Tibial nerve (tissue), 4 donors: ENCODE measurements around the gene MPHOSPH10. TPM values are rescaled to one million over a fixed set of nuclear protein-coding genes. Genes with fewer than 3 reads are reported as not detected.
"Not testable (repeated sequence)": the region's sequence is repeated elsewhere in the genome, so short reads cannot be mapped to it uniquely, and the experiment has no call there.

Experiments used
- DNase-seq, 2 donors: peaks; one replicate each; pipeline ENCODE4 v3.0.0-alpha.2; 2019; ENCODE audit warnings: low spot score in 2 of 2
- H3K27ac ChIP-seq, 4 donors: fragments of 200-600 bp; sonication (generic) in 3 of 4; one replicate each; pipeline ENCODE4 v1.5.1; 2017 to 2019; ENCODE audit warnings: mild to moderate bottlenecking in 1 of 4
- H3K27me3 ChIP-seq, 2 donors: fragments of 200-600 bp; sonication (generic) in 1 of 2; one replicate each; pipeline versions ENCODE4 v1.5.1 to v1.6.0; 2017 to 2019
- H3K36me3 ChIP-seq, 3 donors: fragments of 200-600 bp; sonication (generic); one replicate each; pipeline ENCODE4 v1.5.1; 2018 to 2019
- H3K4me1 ChIP-seq, 4 donors: fragments of 200-600 bp; sonication (generic) in 3 of 4; one replicate each; pipeline ENCODE4 v1.5.1; 2017 to 2019
- H3K4me3 ChIP-seq, 4 donors: fragments of 200-600 bp; sonication (generic) in 3 of 4; one replicate each; pipeline ENCODE4 v1.5.1; 2017 to 2019; ENCODE audit warnings: mild to moderate bottlenecking in 1 of 4, moderate library complexity in 1 of 4
- H3K9me3 ChIP-seq, 4 donors: fragments of 200-600 bp; sonication (generic) in 3 of 4; one replicate each; pipeline ENCODE4 v1.5.1; 2017 to 2019
- EP300 ChIP-seq, 2 donors: sonication (generic); formaldehyde crosslinking; IDR thresholded peaks; one replicate each; pipeline ENCODE4 v1.6.1; 2017; ENCODE audit warnings: antibody characterized with exemption in 2 of 2, mild to moderate bottlenecking in 1 of 2
- POLR2A ChIP-seq, 2 donors: fragments of 450-650 bp; IDR thresholded peaks; one replicate each; pipeline ENCODE4 v1.6.1; 2017; ENCODE audit warnings: antibody characterized with exemption in 2 of 2, mild to moderate bottlenecking in 2 of 2, moderate library complexity in 2 of 2
- WGBS, 2 donors: methylation state at CpG; one replicate each; pipeline ENCODE4 v1.1.5; 2018; 5-methylcytosine and 5-hydroxymethylcytosine counted together
- total RNA-seq, 4 donors: library from RNA; depleted of rRNA; stranded (reverse); fragments of >200 nt; gene quantifications; one replicate each; pipeline ENCODE4 v1.1.0, GENCODE V29; 2016
- TF ChIP-seq, protein P1 (sequence below), 5 experiments: fragments of 200-600 bp in 3 of 5; fragments of 450-650 bp in 2 of 5; sonication (generic) in 3 of 5; IDR thresholded peaks; one replicate each; pipeline ENCODE4 v1.5.1; 2016 to 2019; ENCODE audit warnings: antibody characterized with exemption in 5 of 5, mild to moderate bottlenecking in 3 of 5, moderate library complexity in 2 of 5

Gene MPHOSPH10, protein sequence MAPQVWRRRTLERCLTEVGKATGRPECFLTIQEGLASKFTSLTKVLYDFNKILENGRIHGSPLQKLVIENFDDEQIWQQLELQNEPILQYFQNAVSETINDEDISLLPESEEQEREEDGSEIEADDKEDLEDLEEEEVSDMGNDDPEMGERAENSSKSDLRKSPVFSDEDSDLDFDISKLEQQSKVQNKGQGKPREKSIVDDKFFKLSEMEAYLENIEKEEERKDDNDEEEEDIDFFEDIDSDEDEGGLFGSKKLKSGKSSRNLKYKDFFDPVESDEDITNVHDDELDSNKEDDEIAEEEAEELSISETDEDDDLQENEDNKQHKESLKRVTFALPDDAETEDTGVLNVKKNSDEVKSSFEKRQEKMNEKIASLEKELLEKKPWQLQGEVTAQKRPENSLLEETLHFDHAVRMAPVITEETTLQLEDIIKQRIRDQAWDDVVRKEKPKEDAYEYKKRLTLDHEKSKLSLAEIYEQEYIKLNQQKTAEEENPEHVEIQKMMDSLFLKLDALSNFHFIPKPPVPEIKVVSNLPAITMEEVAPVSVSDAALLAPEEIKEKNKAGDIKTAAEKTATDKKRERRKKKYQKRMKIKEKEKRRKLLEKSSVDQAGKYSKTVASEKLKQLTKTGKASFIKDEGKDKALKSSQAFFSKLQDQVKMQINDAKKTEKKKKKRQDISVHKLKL
- 10 to 100 TPM; 15.3 to 30.8 (median 16.6) TPM for total RNA-seq

GRCh38 chr2:71130152-71130904, at the start of gene MPHOSPH10, which contains the start of gene MCEE:
Gene MPHOSPH10, plus strand, starts transcription at chr2:71130634. Its CDS starts 32 bp downstream, at chr2:71130666.
Gene MCEE, minus strand, starts transcription at chr2:71130229. Its CDS starts 10 bp downstream, at chr2:71130219.
- H3K4me3 ChIP-seq, result peak within 1 kb of the TSS; percentile 68 to 99 (median 83)
- no peaks in the 10 kb centered on the region for H3K27me3 ChIP-seq
- H3K27ac ChIP-seq, result peak within 1 kb of the TSS; percentile 90 to 96 (median 94)
- no peaks in the 10 kb centered on the region for H3K9me3 ChIP-seq
- TF ChIP-seq POLR2A (IDR thresholded peaks at IDR 0.05) (peak; percentile 22 to 57), EP300 (IDR thresholded peaks at IDR 0.05) (peak; percentile 56 to 83)
- TF ChIP-seq, protein P1, sequence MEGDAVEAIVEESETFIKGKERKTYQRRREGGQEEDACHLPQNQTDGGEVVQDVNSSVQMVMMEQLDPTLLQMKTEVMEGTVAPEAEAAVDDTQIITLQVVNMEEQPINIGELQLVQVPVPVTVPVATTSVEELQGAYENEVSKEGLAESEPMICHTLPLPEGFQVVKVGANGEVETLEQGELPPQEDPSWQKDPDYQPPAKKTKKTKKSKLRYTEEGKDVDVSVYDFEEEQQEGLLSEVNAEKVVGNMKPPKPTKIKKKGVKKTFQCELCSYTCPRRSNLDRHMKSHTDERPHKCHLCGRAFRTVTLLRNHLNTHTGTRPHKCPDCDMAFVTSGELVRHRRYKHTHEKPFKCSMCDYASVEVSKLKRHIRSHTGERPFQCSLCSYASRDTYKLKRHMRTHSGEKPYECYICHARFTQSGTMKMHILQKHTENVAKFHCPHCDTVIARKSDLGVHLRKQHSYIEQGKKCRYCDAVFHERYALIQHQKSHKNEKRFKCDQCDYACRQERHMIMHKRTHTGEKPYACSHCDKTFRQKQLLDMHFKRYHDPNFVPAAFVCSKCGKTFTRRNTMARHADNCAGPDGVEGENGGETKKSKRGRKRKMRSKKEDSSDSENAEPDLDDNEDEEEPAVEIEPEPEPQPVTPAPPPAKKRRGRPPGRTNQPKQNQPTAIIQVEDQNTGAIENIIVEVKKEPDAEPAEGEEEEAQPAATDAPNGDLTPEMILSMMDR (IDR thresholded peaks at IDR 0.05), result peak in 1 of 5 experiments; percentile 32
- peaks cover 0 to 22% (median 0%) of the 10 kb centered on the region in 3 donors for H3K36me3 ChIP-seq
- peaks cover 0 to 53% (median 14%) of the 10 kb centered on the region in 4 donors for H3K4me1 ChIP-seq
- WGBS, 2 donors, result 0 to 1% methylated on average over 41 to 65 of the region's 67 CpGs
- peak; percentile 81 to 84 for DNase-seq

DNA sequence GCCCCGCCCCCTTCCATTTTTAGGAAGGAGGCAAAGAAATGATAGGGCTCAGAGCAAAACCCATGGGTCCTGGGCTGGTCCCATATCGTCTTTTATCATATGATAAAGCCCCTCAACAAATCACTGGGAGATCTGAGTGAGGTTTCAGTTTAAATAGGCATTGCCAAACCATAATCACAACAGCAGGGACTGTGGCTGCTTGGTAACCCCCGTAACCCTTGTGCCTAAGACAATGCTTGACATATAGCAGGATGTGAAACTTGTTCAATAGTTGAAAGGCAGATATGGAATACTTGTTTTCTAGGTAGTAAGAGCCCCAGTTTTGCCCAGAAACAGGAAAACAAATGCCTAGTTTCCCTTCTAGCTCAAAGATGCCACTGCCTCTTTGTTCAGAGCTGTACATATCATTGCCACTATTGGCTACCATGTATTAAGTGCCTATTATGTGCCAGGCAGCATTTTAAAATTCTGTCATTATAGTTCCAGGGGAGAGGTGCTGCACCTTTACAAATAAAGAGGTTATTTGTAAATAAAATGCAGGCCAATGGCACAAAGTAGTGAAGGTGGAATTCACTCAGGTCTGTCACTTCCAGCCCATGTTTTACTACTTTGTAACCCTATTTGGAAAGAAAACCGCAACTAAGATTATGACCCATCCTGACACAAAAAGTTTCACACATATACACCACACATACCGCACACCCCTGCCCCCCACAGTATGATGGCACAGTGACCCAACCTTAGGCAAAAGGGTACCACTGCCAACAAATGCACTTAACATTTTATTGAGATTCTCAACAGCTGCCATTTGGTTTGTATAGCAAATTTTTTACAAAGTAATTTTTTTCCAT, 47.8 kb upstream of the MPHOSPH10 start:
- TF ChIP-seq, protein P1 (IDR thresholded peaks at IDR 0.05), result no peak
- no peak for TF ChIP-seq EP300 (IDR thresholded peaks at IDR 0.05)
- TF ChIP-seq POLR2A (IDR thresholded peaks at IDR 0.05), result no peak
- peaks cover 0 to 23% (median under 1%) of the 10 kb centered on the region in 3 donors for H3K36me3 ChIP-seq
- WGBS, 2 donors, result 76 to 84% methylated on average over 5 of the region's 5 CpGs

DNA sequence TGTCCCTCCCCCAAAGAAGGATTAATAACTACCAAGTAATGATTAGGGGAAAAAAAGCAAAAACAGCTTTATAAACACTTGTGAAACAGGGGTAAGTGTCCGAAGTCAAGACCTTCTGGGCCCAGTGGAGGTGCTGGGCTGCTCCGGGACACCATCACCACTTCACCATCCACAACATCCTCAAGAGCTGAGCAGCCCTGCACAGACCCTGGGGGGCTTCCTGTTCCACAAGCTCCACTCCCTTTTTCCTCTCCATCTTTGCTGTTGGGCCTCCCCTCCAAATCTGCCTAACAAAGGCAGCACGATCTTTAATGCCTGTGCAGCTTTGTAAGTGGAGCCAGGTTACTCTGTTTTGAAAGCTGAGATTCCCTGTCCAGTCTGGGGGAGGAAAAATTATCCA, 47.1 kb upstream of the MPHOSPH10 start:
- not testable (repeated sequence) for H3K4me1 ChIP-seq, DNase-seq, H3K4me3 ChIP-seq, H3K9me3 ChIP-seq, H3K27me3 ChIP-seq, H3K27ac ChIP-seq
- peaks cover 0 to 16% (median 0%) of the 10 kb centered on the region in 3 donors for H3K36me3 ChIP-seq
- WGBS, 2 donors, result no CpG with 5 or more reads among the region's 3 CpGs

More for the DNA sequence above, 47.8 kb upstream of the MPHOSPH10 start:
- H3K4me3 ChIP-seq, result no peak overlapping the region
- peaks cover 0 to 3% (median 0%) of the 10 kb centered on the region in 4 donors for H3K4me1 ChIP-seq
- DNase-seq, result no peak
- no peaks in the 10 kb centered on the region for H3K9me3 ChIP-seq
- H3K27me3 ChIP-seq, result no peaks in the 10 kb centered on the region
- peak overlapping the region in 1 of 4 donors; percentile 36 for H3K27ac ChIP-seq

DNA sequence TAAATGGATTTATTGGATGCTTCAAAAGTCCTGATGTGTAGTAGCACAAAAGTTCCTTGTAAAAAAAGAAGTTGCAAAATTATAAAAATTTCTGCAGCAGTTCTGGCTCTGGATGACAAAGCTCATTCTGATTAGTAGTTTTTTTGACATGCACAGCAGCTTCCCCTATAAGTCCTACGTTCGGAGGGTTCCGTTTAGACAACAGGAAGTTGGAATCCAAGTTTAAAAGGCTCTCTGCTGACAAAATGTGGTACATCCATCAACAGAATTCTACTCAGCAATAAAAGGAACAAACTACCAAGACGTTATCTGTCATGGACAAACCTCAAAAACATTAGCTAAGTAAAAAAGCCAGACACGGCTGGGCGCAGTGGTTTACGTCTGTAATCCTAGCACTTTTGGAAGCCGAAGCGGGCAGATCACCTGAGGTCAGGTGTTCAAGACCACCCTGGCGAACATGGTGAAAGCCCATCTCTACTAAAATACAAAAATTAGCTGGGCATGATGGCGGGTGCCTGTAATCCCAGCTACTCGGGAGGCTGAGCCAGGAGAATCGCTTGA, 46.6 kb upstream of the MPHOSPH10 start:
- 56 to 58% methylated on average over 11 to 13 of the region's 13 CpGs for WGBS, 2 donors

DNA sequence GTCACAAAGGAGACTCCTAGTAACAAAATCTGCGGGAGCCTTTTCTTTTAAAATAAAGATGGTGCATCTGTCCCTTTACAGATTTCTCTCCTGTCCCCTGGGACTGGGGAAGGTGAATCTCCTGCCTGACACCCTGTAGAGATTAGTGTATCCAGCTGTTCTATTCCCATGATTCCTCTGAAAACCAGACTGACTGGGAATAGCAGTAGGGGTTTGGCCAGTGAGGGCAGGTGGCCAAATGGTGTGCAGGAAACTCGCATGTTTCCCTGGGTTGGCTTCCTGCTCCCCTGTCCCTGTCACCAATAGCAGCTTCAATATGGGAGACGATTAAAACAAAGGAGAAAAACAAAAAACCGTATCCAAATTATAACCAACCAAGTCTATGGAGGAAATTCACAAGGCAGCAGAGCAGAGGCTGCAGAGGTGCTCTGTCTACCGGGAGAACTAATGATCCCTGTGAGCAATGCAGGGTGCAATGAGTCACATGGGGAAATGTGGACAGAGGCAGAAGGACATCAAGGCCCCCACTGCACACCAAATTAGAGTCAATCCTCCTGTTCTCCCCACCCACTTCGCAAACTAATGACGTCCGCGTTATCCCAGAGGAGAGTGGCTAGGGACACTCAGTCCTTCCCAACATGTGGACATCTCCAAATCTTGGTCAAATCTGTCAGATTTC, 45.0 kb upstream of the MPHOSPH10 start:
- H3K9me3 ChIP-seq, DNase-seq, H3K4me3 ChIP-seq, H3K27ac ChIP-seq, H3K27me3 ChIP-seq, H3K36me3 ChIP-seq, H3K4me1 ChIP-seq: not testable (repeated sequence)
- WGBS, 2 donors, result 74 to 76% methylated on average over 9 of the region's 9 CpGs

More for the DNA sequence above, 46.6 kb upstream of the MPHOSPH10 start:
- DNase-seq, H3K27me3 ChIP-seq, H3K9me3 ChIP-seq, H3K4me1 ChIP-seq, H3K27ac ChIP-seq: not testable (repeated sequence)
- peaks cover 0 to 11% (median 0%) of the 10 kb centered on the region in 3 donors for H3K36me3 ChIP-seq
- H3K4me3 ChIP-seq, result peak overlapping the region in 1 of 4 donors; percentile 10

DNA sequence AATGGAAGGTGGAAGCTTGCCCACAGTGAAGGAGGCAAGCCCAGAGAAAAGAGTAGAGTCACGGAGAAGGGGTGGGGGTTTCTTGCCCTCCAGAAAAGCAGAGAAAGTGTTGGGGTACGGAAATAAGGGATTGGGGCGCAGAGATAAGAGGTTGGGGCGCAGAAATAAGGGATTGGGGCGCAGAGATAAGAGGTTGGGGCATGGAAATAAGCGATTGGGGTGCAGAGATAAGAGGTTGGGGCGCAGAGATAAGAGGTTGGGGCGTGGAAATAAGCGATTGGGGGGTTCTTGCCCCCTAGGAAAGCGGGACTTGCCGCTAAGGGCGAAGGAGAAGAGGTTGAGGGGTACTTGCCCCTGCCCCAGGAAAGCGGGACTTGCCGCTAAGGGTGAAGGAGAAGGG, 41.0 kb upstream of the MPHOSPH10 start:
- not testable (repeated sequence) for H3K4me1 ChIP-seq, H3K27me3 ChIP-seq, H3K9me3 ChIP-seq, H3K36me3 ChIP-seq, DNase-seq, H3K27ac ChIP-seq, H3K4me3 ChIP-seq
- WGBS, 2 donors, result 86 to 87% methylated on average over 14 of the region's 14 CpGs

GRCh38 chr2:71091808-71092207, 38.6 kb upstream of the MPHOSPH10 start:
- not testable (repeated sequence) for H3K4me3 ChIP-seq, H3K4me1 ChIP-seq, H3K27me3 ChIP-seq, DNase-seq, H3K27ac ChIP-seq, H3K36me3 ChIP-seq, H3K9me3 ChIP-seq
- WGBS, 2 donors, result 83 to 87% methylated on average over 8 to 9 of the region's 9 CpGs

GRCh38 chr2:71092491-71093260, 37.8 kb upstream of the MPHOSPH10 start:
- not testable (repeated sequence) for H3K4me3 ChIP-seq, H3K27me3 ChIP-seq, H3K36me3 ChIP-seq, H3K9me3 ChIP-seq, H3K27ac ChIP-seq, H3K4me1 ChIP-seq, DNase-seq
- WGBS, 2 donors, result 92 to 97% methylated on average over 26 to 27 of the region's 33 CpGs
